ENCODE results near the gene NOM1. TPM values are rescaled to one million over a fixed set of nuclear protein-coding genes. Genes with fewer than 3 reads are reported as not detected.

The NOM1 gene
- total and polyA plus RNA-seq, 2 experiments from 2014 or later, result 9.0 to 9.7 TPM

GRCh38 chr7:156986378-156986777 is 36.9 kb downstream of the NOM1 start:
- H3K27ac ChIP-seq, result no peak overlapping the region
- no peak for DNase-seq (ENCODE audit: low spot score)
- H3K4me2 ChIP-seq, result no peak overlapping the region
- 95% methylated on average over 8 of the region's 8 CpGs for WGBS (ENCODE audit: low lambda C conversion rate, missing lambda C conversion rate)
- H3K4me1 ChIP-seq (ENCODE audit: insufficient read depth), result peaks cover 6% of the 10 kb centered on the region
- TF ChIP-seq EZH2 (IDR thresholded peaks at IDR 0.05; ENCODE audit: borderline replicate concordance) (no peak), EZH2phosphoT487 (IDR thresholded peaks at IDR 0.05; ENCODE audit: low read depth, severe bottlenecking, unreplicated experiment) (no peak), CTCF (IDR thresholded peaks at IDR 0.05; ENCODE audit: poor library complexity) (no peak)
- no peaks in the 10 kb centered on the region for H3K9me2 ChIP-seq (replicated peaks; ENCODE audit: insufficient read depth)
- no peaks in the 10 kb centered on the region for H3K9me3 ChIP-seq (ENCODE audit: low read depth)
- H4K20me1 ChIP-seq (ENCODE audit: insufficient read depth, poor library complexity, severe bottlenecking), result no peaks in the 10 kb centered on the region
- no peaks in the 10 kb centered on the region for H3K36me3 ChIP-seq (replicated peaks; ENCODE audit: insufficient read depth, low read depth)
- H3K27me3 ChIP-seq, result no peaks in the 10 kb centered on the region
- H3K79me2 ChIP-seq, result no peaks in the 10 kb centered on the region
- no peak overlapping the region for H2AFZ ChIP-seq
- H3K4me3 ChIP-seq, result no peak overlapping the region

GRCh38 chr7:156988343-156989185 is 39.1 kb downstream of the NOM1 start:
- H3K27me3 ChIP-seq, result no peaks in the 10 kb centered on the region
- no peaks in the 10 kb centered on the region for H3K79me2 ChIP-seq
- DNase-seq (ENCODE audit: low spot score), result no peak
- H3K36me3 ChIP-seq (replicated peaks; ENCODE audit: insufficient read depth, low read depth), result no peaks in the 10 kb centered on the region
- TF ChIP-seq EZH2phosphoT487 (IDR thresholded peaks at IDR 0.05; ENCODE audit: low read depth, severe bottlenecking, unreplicated experiment) (no peak), EZH2 (IDR thresholded peaks at IDR 0.05; ENCODE audit: borderline replicate concordance) (no peak), CTCF (IDR thresholded peaks at IDR 0.05; ENCODE audit: poor library complexity) (no peak)
- peaks cover 6% of the 10 kb centered on the region for H3K4me1 ChIP-seq (ENCODE audit: insufficient read depth)
- no peak overlapping the region for H3K4me3 ChIP-seq
- no peak overlapping the region for H2AFZ ChIP-seq
- H4K20me1 ChIP-seq (ENCODE audit: insufficient read depth, poor library complexity, severe bottlenecking), result no peaks in the 10 kb centered on the region
- 78% methylated on average over 26 of the region's 27 CpGs for WGBS (ENCODE audit: low lambda C conversion rate, missing lambda C conversion rate)
- H3K9me3 ChIP-seq (ENCODE audit: low read depth), result no peaks in the 10 kb centered on the region
- no peaks in the 10 kb centered on the region for H3K9me2 ChIP-seq (replicated peaks; ENCODE audit: insufficient read depth)
- H3K4me2 ChIP-seq, result no peak overlapping the region
- no peak overlapping the region for H3K27ac ChIP-seq

GRCh38 chr7:156989766-156990535 is 40.4 kb downstream of the NOM1 start:
- no peaks in the 10 kb centered on the region for H3K79me2 ChIP-seq
- H3K4me2 ChIP-seq, result no peak overlapping the region
- H2AFZ ChIP-seq, result no peak overlapping the region
- no peaks in the 10 kb centered on the region for H3K9me3 ChIP-seq (ENCODE audit: low read depth)
- no peak for DNase-seq (ENCODE audit: low spot score)
- H4K20me1 ChIP-seq (ENCODE audit: insufficient read depth, poor library complexity, severe bottlenecking), result no peaks in the 10 kb centered on the region
- no peaks in the 10 kb centered on the region for H3K36me3 ChIP-seq (replicated peaks; ENCODE audit: insufficient read depth, low read depth)
- H3K9me2 ChIP-seq (replicated peaks; ENCODE audit: insufficient read depth), result no peaks in the 10 kb centered on the region
- TF ChIP-seq CTCF (IDR thresholded peaks at IDR 0.05; ENCODE audit: poor library complexity) (no peak), EZH2phosphoT487 (IDR thresholded peaks at IDR 0.05; ENCODE audit: low read depth, severe bottlenecking, unreplicated experiment) (no peak), EZH2 (IDR thresholded peaks at IDR 0.05; ENCODE audit: borderline replicate concordance) (no peak)
- H3K4me3 ChIP-seq, result no peak overlapping the region
- H3K4me1 ChIP-seq (ENCODE audit: insufficient read depth), result peaks cover 2% of the 10 kb centered on the region
- H3K27me3 ChIP-seq, result no peaks in the 10 kb centered on the region
- WGBS (ENCODE audit: low lambda C conversion rate, missing lambda C conversion rate), result 96% methylated on average over 25 of the region's 25 CpGs
- H3K27ac ChIP-seq, result no peak overlapping the region

Data from hepatocyte (in vitro differentiated cells).